HTR-8/SVneo (cell line): ENCODE data around the gene B4GALNT3.
"Not testable (repeated sequence)": the region's sequence is repeated elsewhere in the genome, so short reads cannot be mapped to it uniquely, and the experiment has no call there.

Source experiments
- DNase-seq: peaks from one replicate; pipeline ENCODE4 v3.0.0; 2011; ENCODE audit warnings: low spot score, mixed read lengths; ENCODE audit not compliant: insufficient read length
- FAIRE-seq: peaks from 2 replicates; lab custom pipeline; 2011; peaks lifted over from hg19 to GRCh38; lab: Jason Lieb, UNC

B4GALNT3 gene

DNA sequence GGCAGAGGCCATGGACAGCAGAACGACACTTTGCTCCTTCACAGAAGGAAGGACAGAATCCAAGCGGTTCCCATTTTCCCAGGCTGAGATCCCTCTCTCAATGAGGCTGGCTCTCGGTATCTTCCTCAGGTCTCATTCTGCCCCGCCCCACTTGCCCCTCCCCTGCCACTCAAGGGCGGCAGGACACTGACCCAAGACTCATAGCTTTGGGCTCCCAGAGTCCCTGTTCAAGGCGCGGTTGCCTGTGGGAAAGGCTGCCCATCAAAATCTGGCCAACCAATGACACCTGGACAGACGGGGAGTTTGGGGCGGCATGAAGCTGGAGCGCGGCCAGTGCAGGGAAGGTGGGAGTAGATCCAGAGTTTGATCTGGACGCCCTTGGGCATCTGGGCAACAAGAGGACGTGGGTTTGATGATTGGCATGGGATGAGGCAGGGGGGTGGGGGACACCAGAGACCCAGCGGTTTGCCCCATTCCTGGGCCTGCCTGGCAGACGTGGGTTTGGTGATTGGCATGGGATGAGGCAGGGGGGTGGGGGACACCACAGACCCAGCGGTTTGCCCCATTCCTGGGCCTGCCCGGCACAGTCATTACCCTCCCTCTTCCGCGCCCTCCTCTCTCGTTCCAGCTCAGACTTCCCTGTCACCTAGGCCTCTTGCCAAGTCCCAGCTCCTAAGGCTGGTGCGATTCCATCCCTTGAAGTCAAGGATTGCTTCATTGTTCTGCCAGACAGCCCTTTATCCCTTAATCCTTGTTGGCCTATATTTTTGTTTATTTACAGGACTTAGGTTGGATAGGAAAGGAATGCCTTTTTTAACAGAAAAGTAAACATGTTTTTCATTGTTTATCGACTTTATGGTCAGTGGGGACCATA lies 111.4 kb downstream of the B4GALNT3 start:
- peak; percentile 63 for DNase-seq
- FAIRE-seq = no peak

DNA sequence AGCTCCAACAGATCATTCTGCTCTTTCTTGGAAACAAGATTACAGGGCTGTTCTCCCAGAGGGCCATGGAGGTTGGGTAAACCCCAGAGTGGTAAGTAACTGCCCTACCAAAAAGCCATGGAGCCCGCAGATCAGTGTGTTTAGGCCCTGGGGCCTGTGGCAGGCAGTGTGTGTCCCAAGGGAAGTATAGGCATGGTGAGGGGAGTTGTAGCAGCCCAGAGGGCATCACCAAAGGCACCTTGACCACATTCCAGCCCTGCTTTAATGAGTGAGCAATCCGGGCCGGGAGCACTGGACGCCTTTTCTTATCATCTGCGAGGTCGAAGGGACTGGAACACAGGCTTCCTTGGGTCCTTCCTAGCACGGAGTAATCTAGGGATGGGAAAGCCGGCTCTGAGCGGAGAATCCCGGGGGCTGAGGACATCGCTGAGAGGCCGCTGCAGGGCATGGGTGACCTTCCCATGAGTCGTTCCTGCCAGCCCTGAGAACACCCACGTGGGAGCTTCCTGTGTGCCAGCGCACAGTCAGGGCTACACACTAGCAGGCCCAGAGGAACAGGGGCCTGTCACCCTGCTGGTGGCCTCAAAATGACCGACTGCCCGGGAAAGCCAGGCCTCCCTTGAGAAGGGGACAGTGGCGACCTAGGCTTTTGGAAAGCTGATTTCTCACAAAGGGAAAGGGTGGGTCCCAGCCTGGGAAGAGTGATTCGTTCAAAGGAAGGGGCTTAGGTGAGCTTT lies 112.2 kb downstream of the B4GALNT3 start:
- no peak for DNase-seq
- no peak for FAIRE-seq

DNA sequence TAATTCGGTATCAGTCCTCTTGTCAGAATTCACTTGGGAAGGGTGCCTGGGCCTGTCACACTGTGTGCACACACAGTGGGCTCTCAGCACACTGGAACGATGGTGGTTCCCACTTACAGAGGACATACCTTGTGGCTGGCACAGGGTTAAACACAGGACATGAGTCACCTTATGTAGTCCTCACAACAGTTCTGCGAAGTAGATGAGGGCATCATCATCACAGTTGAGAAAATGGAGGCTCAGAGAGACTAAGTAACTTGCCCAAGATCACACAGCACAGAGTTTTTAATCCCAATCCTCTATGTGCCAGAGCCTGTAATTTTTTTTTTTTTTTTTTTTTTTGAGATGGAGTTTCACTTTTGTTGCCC lies 112.8 kb downstream of the B4GALNT3 start:
- DNase-seq (no peak), FAIRE-seq (no peak)

DNA sequence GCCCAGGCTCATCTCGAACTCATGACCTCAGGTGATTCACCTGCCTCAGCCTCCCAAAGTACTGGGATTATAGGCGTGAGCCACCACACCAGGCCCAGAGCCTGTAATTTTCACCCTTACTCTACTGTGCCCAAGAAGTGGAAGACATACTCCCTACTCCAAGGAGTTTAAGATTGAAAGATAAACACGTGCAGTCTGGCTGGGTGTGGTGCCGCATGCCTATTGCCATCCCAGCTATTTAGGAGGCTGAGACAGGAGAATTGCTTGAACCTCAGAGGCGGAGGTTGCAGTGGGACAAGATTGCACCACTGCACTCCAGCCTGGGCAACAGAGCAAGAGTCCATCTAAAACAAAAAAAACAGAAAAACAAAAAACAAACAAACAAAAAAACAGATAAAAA lies 113.5 kb downstream of the B4GALNT3 start:
- no peak for DNase-seq
- no peak for FAIRE-seq

DNA sequence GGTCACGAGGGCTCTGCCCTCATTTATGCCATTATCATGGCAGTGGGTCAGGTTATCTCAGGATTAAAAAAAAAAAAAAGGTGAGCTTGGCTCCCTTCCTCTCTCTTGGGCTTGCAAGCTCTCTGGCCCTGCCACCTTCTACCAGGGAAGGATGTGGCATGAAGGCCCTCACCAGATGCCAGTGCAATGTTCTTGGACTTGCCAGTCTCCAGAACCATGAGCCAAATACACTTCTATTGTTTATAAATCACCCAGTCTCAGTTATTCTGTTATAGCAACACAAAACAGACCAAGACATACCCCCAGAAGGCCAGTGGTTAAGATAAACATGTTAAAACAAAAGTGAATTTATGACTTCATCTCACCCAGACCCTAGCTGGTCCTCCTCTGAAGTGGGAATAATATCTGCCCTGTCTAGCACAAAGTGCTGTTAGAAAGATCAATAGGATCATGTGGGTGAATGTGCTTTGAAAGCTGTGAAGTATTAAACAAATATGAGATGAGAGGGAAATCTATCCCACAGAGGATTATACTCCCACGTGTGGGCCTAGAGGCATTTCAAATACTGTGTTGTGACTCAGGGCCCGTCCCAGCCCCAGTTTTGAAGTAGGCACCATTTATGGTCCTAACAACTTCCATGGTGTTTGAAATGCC lies 114.9 kb downstream of the B4GALNT3 start:
- FAIRE-seq = no peak
- DNase-seq = no peak

DNA sequence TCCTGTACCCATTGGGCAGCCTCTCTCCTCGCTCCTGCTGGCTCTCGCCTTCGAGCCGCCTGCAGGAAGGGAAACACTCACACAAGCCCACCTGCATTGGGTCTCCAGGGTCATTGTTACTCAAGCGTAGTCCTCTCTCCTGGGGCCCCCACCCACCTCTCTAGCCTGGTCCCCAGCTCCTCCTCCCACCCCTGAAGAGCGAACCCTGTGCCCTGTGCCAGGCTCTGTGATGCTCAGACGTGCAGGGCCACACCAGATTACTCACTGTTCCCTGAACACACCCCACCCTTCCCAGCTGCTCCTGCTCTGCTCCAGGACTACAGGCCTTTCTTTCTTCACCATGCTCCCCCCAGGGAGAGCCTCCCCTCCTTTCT lies 115.4 kb downstream of the B4GALNT3 start:
- FAIRE-seq = no peak

DNA sequence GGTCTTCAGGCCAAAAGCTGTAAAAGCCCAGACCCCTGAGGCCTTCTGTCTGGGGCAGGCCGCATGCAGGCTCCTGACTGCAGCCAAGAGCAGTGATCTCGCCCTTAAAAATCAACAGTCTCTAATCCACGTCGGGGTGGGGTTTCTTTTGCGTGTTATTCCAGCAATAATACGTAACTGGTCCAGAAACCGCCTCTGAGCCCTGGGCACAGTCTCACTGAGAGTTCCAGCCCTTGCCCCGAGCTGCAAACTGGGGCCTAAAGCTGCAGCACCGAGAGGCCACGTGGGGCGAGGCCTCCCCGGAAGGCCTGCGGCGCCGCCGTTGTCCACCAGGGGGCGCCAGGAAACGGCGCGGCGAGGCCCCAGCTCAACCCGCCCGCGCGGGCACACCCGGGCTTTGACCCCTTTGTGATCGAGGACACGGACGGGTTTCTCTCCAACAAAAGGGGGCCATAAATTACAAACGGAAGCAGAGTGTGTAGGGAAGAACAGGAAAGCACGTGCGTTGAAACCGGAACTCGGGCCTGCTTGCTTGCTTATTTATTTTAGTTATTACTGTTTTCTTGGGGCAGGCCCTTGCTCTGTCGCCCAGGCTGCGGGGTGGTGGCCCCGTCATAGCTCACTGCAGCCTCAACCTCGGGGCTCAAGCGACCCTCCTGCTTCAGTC lies 116.3 kb downstream of the B4GALNT3 start:
- DNase-seq (peak; percentile 90), FAIRE-seq (no peak)

More for the DNA sequence above, 115.4 kb downstream of the B4GALNT3 start:
- no peak for DNase-seq

DNA sequence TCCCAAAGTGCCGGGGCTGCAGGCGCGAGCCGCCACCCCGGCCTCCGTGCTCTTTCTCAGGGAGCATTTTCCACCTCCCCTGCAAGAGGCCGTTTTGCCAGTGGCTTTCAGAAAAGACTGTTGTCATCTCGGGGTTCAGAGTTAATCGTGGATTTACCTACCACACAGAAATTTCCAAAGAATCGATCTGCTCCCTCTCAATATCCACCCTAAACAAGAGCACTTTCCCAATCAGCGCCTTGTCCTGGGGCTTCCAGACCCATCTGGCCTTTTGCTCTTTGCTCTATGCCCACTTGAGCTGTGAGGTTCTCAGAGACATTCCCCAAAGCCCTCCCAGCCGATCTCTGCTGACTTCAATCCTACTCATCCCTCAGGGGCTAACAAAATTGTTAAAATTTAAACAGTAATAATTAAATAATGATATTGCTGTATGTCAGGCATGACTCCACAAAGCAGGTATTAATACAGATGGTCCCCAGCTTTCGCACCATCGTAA lies 116.9 kb downstream of the B4GALNT3 start:
- FAIRE-seq = no peak
- DNase-seq = no peak

DNA sequence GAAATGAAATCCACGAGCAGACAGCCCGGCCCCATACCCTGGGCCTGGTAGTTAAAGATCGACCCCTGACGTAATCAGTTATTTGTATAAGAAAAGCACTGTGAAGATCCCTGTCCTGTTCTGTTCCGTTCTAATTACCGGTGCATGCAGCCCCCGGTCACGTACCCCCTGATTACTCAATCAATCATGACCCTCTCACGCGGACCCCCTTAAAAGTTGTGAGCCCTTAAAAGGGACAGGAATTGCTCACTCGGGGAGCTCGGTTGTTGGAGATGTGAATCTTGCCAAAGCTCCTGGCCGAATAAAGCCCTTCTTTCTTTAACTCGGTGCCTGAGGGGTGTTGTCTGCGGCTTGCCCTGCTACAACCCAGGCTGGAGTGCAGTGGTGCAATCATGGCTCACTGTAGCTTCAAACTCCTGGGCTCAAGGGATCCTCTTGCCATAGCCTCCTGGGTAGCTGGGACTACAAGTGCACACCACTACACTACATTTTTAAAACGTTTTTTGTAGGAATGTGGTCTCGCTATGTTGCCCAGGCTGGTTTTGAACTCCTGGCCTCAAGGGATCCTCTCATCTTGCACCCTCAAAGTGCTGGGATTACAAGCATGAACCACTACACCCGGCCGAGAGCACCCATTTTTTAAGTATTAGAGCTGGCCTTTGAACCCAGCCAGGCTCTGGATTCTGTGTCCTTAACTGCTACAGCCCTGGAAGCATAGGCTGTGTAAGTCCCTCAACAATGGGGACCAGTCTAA lies 118.4 kb downstream of the B4GALNT3 start:
- not testable (repeated sequence) for DNase-seq, FAIRE-seq

DNA sequence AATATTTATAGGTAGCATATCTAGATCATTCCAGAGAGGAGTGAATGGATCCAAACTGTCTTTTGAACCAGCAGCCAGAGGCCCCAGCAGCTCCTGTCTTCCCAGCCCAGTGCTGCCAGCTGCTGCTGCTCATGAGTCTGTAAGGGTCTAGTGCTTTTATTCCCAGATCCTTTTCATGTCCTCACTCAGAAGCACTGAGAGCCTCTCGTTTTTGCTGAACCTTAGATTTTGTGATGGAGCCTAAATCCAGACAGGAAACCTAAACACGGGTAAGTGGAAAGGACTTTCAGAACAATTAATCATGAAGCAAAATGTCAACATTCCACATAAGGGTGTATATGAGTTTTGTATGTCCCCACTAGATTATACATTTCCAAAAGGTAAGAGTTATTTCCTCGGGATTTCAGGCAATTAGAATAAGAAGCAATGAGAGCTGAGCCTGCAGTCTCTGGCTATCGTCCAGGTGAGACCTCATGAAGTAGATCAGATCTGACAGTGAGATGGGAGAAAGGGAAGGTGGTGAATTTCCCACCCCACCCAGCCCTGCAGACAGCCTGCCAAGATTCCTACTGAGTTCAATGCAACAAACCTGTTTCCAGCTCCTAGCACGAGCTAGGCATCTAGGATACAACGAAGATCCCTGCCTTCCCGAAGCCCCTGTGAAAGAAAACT lies 119.1 kb downstream of the B4GALNT3 start:
- FAIRE-seq (no peak), DNase-seq (no peak)

DNA sequence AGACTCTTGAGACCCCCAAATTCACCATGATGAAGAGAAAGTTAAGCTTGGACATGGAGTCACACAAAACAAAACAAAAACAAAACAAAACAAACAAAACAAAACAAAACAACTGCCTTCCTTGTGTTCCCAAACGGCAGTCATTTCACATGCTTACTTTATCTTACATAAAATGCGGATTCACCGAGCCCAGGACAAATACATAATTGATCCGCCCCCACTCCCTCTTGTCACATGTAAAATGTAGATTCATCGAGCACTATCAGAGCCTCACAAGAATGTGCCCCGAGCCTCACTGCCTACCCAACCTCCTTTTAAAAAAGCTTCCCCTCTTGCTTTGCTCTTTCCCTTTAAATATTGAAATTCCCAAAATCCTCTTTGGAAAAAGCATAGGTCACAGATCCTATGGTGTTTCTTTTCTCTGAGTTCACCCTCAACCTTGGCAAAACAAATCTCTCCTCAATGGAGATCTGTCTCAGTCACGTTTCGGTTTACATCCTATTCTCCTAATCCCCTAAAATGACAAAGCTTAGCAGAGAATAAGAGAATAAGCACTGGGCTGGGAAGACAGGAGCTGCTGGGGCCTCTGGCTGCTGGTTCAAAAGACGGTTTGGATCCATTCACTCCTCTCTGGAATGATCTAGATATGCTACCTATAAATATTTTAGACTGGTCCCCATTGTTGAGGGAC lies 119.8 kb downstream of the B4GALNT3 start:
- no peak for DNase-seq
- FAIRE-seq = no peak

DNA sequence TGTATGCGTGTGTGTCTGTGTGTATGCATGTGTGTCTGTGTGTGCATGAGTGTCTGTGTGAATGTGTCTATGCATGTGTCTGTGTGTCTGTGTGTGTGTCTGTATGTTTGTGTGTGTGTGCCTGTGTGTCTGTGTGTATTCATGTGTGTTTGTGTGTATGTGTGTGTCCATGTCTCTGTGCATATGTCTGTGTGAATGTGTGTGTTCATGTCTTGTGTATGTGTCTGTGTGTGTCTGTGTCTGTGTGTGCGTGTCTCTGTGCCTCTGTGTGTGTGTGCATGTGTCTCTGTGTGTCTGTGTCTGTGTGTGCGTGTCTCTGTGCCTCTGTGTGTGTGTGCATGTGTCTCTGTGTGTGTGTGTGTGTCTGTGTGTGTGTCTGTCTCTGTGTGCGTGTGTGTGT lies 121.1 kb downstream of the B4GALNT3 start:
- peak; percentile 97 for FAIRE-seq
- DNase-seq = no peak

DNA sequence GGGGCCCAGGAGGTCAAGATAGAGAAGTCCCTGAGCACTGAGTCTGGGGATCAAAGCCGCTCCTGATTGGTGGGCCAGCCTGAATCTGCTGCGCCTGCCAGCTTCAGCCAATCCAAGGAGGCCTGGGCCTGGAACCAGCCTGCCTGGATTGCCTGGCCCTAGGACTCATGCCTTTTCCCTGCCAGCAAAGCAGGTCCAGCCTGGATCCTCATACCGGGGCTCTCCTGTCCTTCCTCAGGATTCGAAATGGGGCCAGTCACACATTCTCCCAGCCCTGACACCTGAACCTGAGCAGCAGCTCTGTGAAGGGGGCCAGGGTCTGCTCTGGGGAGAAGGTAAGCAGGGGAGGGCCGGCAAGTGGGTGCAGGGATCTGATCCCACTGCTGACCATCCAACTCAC lies 121.6 kb downstream of the B4GALNT3 start:
- FAIRE-seq = no peak
- DNase-seq = no peak

DNA sequence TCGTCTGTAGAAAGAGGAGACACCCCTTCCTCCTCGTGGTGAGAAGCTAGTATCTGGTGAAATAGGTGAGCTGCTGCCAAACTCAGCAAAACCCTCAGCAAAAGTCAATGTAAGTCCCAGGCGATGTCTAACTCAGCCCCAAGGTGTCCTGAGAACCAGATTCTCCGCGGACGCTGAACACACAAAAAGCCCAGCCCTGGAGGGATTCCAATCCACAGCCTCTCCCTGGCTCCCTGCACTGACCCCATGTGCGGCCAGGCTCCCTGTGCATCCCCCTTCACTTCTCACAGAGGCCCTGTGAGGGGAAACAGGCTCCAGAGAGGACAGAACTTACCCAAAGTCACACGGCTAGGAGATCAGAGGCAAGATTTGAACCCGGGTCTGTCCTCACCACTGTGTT lies 122.0 kb downstream of the B4GALNT3 start:
- FAIRE-seq (no peak), DNase-seq (no peak)

DNA sequence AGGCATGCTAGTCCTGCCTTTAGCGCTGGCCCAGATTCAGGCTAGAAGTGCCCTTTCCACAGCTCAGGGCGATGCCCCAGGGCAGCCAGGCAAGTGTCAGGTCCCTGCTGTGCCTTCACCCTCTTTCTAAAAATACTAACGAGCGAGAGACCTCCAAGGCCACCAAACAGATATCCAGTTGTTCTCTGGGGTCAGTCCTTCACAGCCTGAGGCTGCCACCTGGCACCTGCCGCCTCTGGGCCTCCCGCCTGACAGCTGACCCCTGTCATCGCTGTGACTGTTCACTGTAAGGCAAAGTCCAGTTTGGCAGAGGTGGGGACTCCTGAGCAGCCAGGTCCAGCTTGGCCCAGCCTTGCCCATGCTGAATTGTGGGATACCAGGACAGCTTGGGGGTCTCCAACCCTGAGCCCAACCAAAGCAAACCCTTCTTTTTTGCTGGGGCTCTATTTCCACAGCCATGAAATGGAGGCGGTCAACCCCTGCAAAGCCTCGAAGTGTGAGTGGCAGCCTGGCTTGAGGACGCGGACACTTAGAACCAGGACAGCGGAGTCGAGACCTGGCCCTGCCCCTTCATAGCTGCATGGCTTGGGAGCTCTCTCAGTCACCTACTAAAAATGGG lies 123.6 kb downstream of the B4GALNT3 start:
- no peak for DNase-seq
- no peak for FAIRE-seq

DNA sequence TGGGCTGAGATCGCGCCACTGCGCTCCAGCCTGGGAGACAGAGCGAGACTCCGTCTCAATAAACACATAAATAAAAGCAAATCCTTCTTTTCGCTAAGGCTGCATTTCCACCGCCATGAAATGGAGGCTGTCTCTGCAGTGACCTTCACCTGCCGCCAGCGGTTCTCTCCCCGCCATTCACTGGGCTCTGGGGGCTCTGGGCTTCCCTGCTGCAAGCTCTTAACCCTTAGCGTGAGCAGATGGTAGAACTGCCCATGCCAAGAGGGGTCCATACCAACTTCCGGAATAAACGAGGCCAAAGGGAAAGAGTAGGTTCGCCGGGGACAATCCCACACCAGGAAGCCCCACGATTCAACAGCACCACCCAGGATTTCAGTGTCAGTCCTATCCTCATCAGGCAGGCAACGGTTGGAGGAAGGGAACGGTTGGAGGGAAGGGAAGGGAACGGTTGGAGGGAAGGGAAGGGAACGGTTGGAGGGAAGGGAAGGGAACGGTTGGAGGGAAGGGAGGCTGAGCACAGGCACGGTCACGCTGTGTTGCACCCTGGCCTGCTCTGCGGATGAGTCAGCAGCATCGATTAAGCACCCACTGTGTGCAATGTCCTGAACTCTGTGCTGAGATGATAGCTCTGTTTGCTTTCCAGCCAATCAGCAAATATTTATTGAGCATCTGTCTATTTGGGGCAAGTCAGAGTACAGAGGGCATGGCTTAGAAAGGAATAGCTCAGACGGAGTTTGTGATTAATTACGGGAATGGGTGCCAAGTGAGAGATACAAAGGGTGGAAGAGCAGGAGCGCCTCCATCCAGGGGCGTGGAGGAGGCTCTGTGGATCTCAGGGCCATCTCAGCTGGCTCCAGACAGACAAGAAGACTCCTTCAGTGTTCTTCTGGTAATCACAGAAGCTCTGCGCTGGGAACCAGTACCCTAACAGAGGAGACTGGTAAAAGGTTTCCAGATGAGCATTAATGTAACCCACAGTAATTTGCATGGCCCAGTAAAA lies 125.6 kb downstream of the B4GALNT3 start:
- DNase-seq (no peak), FAIRE-seq (no peak)
